GM21447 (cell line): ENCODE measurements around the gene CPAMD8.

Source experiments
- ATAC-seq: cut with Tn5 transposase; IDR thresholded peaks from one replicate; pipeline ENCODE4 v1.9.1; 2021; ENCODE audit not compliant: unreplicated experiment

Gene CPAMD8

DNA sequence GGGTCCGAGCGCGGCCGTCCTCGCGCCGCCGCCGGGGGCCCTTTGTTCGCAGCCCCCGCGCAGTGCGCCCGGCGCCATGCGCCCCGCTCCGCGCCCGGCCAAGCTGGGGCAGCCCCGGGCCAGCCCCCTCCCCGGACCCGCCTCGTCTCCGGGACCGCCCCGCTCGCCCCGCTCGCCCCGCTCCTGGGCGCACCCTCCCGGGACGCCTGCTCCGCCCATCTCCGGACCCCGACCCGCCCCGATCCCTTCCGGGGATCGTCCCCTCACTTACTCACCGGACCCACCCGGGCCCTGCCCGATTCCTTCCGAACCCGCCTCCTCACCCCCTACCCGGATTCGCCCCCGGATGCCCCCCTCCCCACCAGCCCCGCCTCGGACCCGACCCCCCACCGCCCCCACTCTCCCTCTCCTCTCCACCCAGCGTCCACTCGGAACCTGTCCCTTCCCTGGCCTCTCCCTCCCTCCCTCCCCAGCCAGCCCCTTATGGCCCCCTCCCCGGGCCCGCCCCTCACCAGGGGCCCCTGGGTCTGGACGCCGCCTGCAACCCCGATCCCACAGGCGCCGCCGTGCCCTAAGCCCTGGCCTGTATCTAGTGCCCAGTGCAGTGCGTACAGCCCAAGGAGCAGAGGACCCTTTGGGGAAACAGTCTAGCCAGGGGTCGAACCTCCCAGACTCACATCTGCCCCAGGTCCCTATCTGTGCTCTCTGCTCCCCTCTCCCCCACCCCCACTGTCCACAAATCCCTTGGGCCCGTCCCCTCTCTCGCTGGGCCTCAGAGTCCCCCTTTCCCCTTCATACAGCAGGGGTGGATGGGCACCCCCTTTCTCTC lies at the start of gene CPAMD8:
CPAMD8 (minus strand) TSS at position 105 of the 829 bp plus-strand sequence. CDS start 168 bp downstream, outside the sequence.
- no peak for ATAC-seq

DNA sequence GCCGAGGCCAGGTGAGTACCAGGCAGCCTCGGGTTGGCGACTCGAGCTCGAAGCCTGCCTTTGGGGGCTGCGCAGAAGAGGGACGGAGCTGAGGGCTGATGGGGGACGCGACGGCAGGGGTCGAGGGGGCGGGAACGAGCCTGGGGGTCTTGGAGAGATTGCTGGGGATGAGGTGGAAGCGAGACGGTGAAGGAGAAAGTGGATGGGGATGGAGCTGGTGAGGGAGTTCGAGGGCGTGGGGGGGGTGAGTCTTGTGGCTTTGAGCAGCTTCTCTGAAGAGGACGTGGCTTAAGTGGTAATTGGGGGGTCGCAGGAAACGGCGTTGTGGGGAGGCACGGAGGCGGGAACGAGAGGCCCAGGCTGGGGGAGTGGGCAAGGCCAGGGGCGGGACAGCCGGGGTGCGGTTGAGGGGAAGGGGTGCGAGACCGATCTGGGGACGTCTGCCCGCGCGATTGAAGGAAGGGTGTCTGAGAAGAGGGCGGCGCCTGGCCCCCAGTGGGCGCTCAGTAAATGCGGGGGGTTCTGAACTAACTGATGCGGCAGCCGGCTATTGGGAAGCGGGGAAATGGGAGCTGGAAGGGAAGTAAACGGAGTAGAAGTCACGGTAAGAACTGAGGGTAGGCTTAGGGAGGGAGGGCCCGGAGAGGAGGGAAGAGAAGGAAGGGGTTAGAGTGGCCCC lies 49.4 kb upstream of the CPAMD8 start:
- ATAC-seq, result no peak

DNA sequence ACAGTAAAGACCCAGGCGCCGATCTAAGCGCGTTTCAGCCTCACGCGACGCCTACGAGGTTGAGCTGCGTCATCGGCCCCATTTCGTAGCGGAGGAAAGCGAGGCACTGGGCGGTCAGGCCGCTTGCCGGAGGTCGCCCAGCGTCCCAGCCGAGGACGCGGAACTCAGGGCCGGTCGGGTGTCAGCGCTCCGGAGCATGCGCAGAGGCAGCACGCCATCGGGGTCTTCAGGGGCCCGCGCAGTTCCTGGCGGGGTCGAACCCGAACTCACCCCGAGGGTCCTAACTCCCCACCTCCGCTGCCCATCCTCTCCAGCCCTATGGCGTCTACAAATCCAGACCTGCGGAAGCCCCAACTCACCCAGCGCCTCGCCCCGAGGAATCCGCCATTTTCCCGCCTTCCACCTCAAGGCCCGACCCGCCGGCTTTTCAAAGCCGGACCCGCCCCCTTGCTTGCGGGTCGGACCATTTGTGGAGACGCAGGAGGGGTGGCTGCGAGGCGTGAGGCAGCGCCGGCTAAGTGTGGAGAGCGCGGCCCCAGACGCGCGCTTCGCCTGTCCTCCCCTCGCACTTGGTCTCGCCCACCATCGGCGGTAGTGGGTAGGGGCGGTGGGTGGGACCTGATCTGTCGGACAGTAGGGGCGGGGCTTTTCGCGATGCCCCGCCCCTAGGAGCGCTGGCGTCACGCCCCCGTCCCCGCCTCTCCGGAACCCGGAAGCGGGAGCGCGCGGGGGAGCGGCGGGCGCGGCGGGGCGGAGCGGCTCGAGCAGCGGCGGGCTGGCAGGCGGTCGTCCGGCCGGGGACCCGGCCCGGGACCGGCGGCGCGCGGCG lies 48.6 kb upstream of the CPAMD8 start, which contains the start of the genes HAUS8 and MYO9B:
HAUS8 (minus strand) TSS at position 418 of the 829 bp plus-strand sequence; CDS start at position 388, 30 bp downstream.
MYO9B (plus strand) TSS at position 743 of the 829 bp plus-strand sequence. CDS start 25,941 bp downstream, outside the sequence.
- peak; percentile 58 for ATAC-seq

DNA sequence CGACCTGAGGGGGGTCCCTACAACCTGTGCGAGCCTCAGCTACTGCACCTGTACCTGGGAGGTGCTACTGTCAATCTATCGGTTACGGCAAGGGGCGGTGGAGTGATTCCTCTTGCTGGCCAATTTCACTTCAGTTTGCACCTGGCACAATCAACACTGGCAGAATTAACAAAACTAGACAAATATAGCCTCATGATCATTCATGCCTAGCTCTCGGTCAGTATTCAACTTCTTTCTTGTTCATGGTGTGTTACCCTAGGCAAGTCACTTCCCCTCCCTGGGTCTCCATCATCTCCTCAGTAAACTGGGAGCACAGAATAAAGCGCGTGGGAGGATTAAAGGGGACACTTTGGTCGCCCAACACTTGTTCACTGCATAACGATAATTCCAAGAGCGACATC lies 48.0 kb upstream of the CPAMD8 start:
- ATAC-seq, result no peak

DNA sequence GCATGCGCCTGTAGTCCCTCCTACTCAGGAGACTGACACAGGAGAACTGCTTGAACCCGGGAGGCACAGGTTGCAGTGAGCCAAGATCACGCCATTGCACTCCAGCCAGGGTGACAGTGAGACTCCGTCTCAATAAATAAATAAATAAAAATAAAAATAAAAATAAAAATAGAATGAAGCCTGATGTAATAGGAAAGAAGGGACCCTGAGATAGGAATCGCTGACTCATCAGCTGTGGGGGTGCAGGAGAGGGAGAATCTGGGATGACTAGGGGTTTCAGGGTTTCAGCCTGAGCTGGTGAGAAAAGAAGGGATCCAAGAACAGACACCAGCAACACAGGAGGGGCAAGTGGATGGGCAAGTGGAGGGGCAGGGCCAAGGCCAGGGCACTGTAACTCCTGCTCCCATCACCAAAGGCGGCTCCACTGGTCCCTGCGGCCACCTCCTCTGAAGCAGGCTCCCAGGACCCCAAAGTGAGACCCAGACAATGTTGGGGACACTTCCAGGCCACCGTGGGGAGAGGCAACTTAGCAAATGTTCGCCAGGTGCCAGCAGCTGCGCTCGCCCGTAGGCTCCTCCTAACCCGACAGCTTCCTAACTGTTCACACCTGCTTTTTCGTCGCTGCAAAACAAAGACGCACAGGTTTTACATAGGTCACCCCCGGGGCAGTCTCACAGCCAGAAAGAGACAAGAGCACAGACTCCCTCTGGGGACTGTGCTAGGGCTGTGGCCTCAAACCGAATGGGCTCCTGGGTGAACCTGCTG lies 47.4 kb upstream of the CPAMD8 start:
- ATAC-seq, result no peak

DNA sequence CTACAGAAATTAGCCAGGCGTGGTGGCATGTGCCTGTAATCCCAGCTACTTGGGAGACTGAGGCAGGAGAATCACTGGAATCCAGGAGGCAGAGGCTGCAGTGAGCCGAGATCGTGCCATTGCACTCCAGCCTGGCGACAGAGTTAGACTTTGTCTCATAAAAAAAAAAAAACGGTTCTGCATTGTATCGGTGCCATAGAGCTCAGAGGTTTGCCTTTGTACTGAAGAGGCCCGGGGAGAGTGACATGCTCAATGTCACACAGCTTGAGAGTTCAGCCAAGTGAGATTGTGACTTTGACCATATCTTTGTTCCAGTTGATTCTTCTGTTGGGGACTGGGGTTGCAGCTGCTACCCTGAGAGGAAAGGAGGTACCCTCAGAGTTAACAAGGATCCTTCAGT lies 44.3 kb upstream of the CPAMD8 start:
- ATAC-seq, result no peak

DNA sequence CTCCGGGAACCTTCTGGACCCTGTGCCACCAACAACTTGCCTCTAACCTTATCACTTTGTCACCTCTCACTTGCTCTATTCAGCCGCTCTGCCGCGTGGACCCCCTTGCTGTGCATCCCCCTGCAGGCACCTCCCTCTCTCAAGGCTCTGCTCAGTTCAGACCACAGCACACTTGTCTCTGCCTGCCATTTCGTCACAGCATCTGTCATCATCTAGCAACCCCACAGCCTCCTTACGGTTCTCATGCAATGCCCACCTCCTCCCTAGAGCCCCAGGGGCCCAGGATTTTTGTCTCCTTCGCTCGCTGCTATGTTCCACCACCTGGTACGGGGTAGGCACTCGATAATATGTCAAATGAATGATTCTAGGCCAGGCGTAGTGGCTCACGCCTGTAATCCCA lies 43.8 kb upstream of the CPAMD8 start:
- no peak for ATAC-seq

DNA sequence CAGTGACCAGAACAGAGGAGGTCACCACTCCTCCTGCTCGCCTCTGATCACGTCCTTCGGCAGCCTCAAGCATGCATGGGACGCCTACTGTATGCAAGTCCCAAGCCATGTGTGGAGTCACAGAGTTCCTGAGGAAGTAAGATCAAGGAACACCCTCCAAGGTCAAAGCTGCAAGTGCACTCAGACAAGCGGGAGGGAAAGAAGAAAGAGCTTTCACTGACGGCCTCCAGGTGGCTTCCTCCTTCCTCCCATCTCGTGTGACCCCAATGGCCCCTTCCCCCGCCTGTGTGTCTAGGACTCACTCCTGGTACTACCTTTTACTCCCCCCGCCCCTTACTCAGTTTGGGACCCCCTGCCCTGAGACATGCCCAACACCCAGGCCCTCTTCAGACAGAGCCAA lies 42.6 kb upstream of the CPAMD8 start:
- ATAC-seq, result no peak

DNA sequence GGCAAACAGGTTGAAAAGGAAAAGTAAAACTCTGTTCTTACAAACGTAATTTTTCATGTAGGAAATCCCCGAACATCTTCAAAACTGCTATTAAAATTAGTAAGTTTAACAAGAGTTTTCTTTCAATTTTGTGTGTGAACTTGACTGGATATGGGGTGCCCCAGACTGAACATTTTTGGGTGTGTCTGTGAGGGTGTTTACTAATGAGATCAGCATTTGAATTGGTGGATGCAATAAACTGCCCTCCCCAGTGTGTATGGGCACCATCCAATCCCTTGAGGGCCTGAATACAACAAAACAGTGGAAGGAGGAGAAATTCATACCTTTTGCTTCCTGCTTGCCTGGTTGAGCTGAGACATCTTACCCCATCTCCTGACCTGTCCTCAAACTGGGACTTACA lies 36.8 kb upstream of the CPAMD8 start:
- ATAC-seq, result no peak

DNA sequence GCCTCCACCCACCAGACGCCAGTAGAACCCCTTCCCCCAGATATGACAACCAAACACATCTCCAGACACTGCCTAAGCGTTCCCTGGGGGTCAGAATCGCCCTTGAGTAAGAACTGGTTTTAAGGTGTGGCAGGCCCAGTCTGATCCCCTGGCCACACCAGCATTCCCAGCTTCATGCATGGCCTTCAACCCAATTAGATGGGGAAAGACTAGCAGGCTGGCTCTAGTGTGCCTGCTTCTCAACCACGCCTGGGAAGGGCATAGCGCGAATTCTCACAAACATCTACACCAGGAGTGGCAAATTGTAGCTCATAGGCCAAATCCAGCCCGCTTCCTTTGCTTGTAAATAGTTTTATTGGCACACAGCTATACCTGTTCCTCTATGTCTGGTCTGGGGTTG lies 35.1 kb upstream of the CPAMD8 start:
- ATAC-seq, result no peak

DNA sequence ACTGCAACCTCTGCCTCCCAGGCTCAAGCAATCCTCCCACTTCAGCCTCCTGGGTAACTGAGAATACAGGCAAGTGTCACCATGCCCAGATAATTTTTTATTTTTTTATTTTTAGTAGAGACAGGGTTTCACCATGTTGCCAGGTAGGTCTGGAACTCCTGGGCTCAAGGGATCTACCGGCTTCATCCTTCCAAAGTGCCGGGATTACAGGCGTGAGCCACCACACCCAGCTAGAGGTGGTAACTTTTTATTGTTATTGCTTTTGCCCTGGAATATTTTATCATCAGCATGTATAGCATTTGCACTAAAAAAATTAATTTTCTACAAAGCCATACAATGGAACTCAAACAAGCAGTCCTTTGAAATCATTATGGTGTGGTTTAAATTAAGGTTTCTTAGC lies 34.6 kb upstream of the CPAMD8 start:
- ATAC-seq, result no peak

DNA sequence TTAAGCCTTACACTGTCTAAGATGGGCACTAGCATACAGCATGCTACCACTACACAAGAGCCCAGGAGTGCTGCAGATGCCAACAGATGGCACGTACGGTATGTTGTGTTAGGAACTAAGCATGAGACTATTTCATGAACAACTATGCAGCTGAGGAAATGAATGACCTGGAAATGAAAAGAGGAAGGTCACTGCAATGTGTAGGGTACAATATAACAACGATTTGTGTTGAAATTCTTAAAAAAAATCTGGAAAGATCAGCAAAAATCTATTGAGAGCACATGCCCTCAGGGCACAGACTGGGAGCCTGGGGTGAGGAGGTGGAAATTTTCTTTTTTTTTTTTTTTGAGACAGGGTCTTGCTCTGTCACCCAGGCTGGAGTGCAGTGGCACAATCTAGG lies 34.2 kb upstream of the CPAMD8 start:
- no peak for ATAC-seq

DNA sequence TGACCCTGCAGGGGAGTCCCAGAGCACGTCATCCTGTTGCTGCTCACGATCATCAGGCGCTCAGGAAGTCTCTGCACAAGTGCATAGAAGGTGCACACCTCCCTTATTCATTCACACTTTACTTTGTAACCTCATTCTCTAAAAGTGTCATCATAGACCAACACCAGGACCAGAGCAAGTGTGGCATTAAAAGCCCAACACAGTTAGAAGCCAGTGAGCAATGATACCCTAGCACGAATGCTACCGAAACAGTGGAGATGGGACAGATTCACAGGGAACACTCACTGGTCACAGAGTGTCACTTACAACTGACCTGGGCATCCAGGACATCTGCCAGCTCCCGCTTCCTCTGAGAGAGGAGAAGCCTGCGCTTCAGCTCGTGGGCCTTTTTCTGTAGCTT lies 31.6 kb upstream of the CPAMD8 start:
- no peak for ATAC-seq

DNA sequence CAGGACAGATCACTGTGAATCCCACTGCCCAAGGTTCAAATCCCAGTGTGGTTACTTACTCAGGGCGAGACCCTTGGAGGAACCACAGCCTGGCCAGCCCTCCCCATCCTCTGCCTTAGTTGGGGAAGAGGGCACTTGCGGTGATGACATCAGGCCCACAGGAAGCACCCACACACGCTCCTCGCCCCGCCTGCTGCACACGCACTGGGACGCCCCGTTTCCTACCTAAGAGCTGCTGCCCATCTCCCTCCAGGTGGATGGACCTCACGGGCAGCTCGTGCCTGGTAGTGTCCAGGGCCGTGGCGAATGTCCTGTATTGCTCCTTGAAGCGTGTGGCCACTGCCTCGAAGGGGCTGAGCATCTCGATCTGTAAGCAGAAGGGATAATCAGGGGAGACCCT lies 29.0 kb upstream of the CPAMD8 start:
- no peak for ATAC-seq

DNA sequence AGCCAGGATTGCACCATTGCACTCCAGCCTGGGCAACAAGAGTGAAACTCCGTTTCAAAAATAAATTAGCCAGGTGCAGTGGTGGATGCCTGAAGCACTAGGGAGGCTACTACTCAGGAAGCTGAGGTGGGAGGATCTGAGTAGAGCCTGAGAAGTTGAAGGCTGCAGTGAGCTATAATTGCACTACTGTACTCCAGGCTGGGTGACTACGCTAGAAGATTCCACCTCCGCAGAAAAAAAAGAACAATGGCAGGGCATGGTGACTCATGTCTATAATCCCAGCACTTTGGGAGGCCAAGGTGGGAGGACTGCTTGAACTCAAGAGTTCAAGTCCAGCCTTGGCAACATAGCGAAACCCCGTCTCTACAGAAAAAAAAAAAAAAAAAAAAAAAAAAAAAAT lies 28.1 kb upstream of the CPAMD8 start:
- no peak for ATAC-seq

DNA sequence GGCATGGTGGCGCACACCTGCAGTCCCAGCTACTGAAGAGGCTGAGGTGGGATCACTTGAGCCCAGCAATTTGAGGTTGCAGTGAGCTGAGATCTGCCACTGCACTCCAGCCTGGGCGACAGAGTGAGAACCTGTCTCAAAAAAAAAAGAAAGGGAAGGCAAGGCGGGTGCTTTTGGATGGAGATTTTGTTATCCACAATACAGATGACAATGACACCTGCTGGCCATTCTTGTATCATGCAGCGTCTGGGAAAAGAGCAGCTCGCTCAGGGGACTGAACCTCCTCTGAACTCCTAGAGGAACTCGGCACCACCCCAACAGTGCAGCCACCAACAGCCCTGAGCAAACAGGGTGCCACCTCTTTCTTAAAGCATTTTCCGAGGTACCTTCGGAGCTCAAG lies 25.8 kb upstream of the CPAMD8 start:
- no peak for ATAC-seq

DNA sequence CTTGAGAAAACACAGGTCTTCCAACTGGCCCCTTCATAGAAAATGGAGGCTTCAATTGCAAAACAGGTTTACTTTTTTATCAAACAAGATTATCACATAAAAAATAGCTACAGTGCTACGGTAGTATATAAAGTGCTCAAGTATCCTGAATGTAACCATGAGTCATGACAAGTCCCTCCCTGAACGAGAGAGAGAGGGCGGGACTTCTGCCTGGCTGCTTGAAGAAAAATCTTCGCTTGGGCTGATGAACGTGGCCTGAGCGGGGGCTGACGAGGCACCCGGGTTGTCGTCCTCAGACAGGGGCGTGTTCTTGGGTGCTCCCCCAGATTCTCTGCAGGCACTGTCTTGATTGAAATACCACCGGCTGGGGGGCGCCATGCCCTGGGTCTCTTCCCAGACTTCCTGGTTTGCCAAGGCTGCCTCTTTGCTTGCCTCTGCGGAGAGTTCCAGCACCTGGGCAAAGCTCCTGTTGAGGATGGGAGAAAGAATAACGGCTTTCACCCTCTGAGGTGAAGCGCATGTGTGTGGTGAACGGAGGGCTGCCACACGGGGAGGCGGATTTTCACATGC lies 23.2 kb upstream of the CPAMD8 start:
- no peak for ATAC-seq

DNA sequence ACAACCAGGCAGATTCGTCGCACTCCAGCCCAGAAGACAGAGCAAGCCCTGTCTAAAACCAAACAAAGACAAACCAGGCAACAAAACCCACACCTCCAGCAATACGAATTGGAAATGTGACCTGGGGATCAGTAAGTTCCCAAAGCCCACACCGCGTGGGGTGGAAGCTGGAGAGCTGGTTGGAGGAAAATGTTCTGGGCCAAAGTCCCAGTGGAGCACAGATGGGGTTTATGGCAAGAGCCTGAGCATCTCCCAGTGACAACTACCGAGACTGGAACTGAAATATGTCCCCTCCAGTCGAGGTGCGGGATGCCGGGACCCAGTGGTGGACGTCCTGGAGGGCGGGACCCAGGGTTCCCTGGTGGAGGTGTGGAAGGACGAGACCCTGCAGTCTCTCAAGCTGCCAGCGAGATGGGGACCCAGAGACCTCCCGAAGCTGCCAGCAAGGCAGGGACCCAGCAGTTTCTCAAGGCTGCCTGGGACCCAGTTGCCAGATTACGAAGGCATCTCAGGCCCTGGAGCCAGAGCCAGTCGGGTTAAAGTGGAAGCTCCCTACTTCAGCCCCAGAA lies 22.4 kb upstream of the CPAMD8 start:
- no peak for ATAC-seq

DNA sequence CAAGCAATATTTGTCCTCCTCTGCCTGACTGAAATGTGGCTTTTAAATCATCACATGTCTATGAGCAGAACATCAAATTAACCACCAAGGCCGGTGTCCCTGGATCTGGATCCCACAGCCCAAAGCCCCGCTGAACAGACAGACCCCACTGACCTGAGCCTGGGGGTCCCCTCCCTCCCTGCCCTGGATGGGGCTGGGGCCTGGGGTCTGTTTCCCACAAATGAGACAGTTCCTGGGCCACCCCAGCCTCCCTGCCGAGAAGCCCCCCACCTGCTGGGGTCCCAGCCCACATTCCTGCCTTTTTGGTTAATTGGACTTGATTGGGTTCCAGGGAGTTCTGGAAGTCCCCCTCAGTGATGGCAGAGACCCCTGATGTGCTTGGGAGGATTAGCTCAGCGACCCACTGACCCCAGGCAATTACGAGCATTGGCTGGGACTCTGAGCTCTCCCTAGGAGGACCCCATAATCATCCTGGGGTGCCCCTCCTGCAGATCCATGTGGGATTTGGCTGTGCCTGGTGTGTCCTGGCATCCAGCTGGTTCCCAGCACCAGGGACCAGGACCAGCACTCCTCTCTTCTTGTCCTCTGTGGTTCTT lies 19.4 kb upstream of the CPAMD8 start:
- no peak for ATAC-seq

DNA sequence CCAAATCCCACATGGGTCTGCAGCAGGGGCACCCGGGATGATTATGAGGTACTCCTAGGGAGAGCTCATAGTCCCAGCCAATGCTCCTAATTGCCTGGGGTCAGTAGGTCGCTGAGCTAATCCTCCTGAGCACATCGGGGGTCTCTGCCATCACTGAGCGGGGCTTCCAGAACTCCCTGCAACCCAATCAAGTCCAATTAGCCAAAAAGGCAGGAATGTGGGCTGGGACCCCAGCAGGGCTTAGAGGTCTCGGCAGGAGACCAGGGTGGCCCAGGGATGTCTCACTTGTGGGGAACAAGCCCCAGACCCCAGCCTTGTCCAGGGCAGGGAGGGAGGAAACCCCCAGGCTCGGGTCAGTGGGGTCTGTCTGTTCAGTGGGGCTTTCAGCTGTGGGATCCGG lies 17.1 kb upstream of the CPAMD8 start:
- no peak for ATAC-seq
